DND-41 (cell line): ENCODE results near the gene TAF13.

Source experiments
- ATAC-seq: fragments of 200-7000 bp; cut with Tn5 transposase; 3 replicates; pipeline ENCODE4 v1.9.1; 2021; ENCODE audit warnings: low read depth; ENCODE audit not compliant: insufficient read depth
- DNase-seq: peaks from one replicate; pipeline ENCODE4 v3.0.0-alpha.2; 2020
- H2AFZ ChIP-seq: 2 replicates; pipeline ENCODE4 v1.6.0; 2012; ENCODE audit warnings: low read depth, low read length
- H3K27ac ChIP-seq: 2 replicates; pipeline ENCODE4 v1.5.1; 2012; ENCODE audit warnings: low read length, inconsistent platforms
- H3K27me3 ChIP-seq: fragments of 200-600 bp; sonication (generic); 2 replicates; pipeline ENCODE4 v1.6.0; 2012; ENCODE audit warnings: low read length, mild to moderate bottlenecking, inconsistent platforms; ENCODE audit not compliant: insufficient read depth, poor library complexity
- H3K36me3 ChIP-seq: 2 replicates; pipeline ENCODE4 v1.5.1; 2012; ENCODE audit warnings: low read length, inconsistent platforms; ENCODE audit not compliant: insufficient read depth
- H3K4me1 ChIP-seq: 2 replicates; pipeline ENCODE4 v1.5.1; 2012; ENCODE audit warnings: mild to moderate bottlenecking, low read length; ENCODE audit not compliant: insufficient read depth
- H3K4me2 ChIP-seq: 2 replicates; pipeline ENCODE4 v1.6.0; 2012; ENCODE audit warnings: mild to moderate bottlenecking, moderate library complexity, low read length, inconsistent platforms; ENCODE audit not compliant: insufficient read depth
- H3K4me3 ChIP-seq, 2 experiments: fragments of 200-600 bp in 1 of 2; shearing (Covaris generic) in 1 of 2; 2 replicates each; pipeline ENCODE4 v1.5.1; 2012 to 2016; ENCODE audit warnings: inconsistent platforms in 2 of 2, low read length in 2 of 2, mild to moderate bottlenecking in 2 of 2, low read depth in 1 of 2, moderate library complexity in 1 of 2
- H3K79me2 ChIP-seq: 2 replicates; pipeline ENCODE4 v1.6.0; 2012; ENCODE audit warnings: low read length, inconsistent platforms; ENCODE audit not compliant: insufficient read depth
- H3K9ac ChIP-seq: 2 replicates; pipeline ENCODE4 v1.6.0; 2012; ENCODE audit warnings: low read depth, mild to moderate bottlenecking, inconsistent platforms, low read length, moderate library complexity
- H3K9me3 ChIP-seq: 2 replicates; pipeline ENCODE4 v1.5.1; 2012; ENCODE audit warnings: low read length, moderate library complexity, mild to moderate bottlenecking, inconsistent platforms; ENCODE audit not compliant: insufficient read depth, severe bottlenecking
- H4K20me1 ChIP-seq: 2 replicates; pipeline ENCODE4 v1.6.0; 2012; ENCODE audit warnings: low read length; ENCODE audit not compliant: insufficient read depth
- CTCF ChIP-seq: IDR thresholded peaks from 2 replicates; pipeline ENCODE4 v1.5.1; 2012; ENCODE audit warnings: borderline replicate concordance, low read length, moderate library complexity, mild to moderate bottlenecking; ENCODE audit not compliant: poor library complexity, severe bottlenecking; ENCODE audit errors: extremely low read depth
- EZH2 ChIP-seq: IDR thresholded peaks from 3 replicates; pipeline ENCODE4 v1.6.1; 2012; ENCODE audit warnings: borderline replicate concordance, low read depth, mild to moderate bottlenecking, moderate library complexity, low read length, inconsistent platforms; ENCODE audit not compliant: severe bottlenecking

TAF13 gene

DNA sequence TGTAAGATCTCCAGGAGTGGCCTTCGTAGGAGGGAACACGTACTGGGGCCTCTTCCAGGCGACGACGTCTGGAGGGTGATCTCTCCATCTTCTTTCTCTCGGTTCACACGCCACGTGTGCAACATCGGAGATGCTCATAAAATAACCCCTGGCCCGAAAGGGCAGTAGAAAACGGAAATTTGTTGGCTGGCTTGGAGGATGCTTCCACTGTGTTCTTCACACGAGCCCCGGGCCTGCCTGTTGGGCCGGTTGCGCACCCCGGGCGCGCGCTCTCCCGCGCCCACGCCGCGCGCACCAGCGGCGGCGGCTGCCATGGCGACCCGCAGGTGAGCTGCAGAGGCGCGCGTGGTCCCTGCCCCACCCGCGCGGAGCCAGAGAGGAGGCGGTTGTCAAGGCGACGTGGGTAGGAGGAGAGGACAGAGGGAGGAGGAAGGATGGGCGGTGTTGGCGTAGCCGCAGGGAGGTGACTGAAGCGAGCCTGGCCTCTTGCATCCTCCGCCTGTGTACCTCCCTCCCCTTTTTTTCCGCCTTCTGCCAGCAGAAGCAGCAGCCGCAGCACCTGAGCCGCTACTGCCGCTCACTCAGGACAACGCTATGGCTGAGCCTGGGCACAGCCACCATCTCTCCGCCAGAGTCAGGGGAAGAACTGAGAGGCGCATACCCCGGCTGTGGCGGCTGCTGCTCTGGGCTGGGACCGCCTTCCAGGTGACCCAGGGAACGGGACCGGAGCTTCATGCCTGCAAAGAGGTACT, 38.0 kb upstream of the TAF13 start, which contains the start of gene ELAPOR1:
TSS of gene ELAPOR1 (plus strand) at position 526 of the 752 bp plus-strand sequence. CDS start at position 595, 69 bp downstream.
- DNase-seq (peak; percentile 12), ATAC-seq (no peak)
- no peak within 1 kb of the TSS for H2AFZ ChIP-seq
- H3K4me2 ChIP-seq = peak within 1 kb of the TSS; percentile 51; the same call in 1 of the 2 replicates
- H3K79me2 ChIP-seq = no peaks in the 10 kb centered on the region
- TF ChIP-seq EZH2 (peak; percentile 75), CTCF (no peak)
- H4K20me1 ChIP-seq = no peaks in the 10 kb centered on the region; the same call in 1 of the 2 replicates
- H3K4me1 ChIP-seq = peaks cover 10% of the 10 kb centered on the region
- H3K27ac ChIP-seq = no peak within 1 kb of the TSS
- no peak within 1 kb of the TSS for H3K4me3 ChIP-seq
- no peak within 1 kb of the TSS for H3K9ac ChIP-seq
- H3K9me3 ChIP-seq = no peaks in the 10 kb centered on the region
- H3K27me3 ChIP-seq = peaks cover 48% of the 10 kb centered on the region
- no peaks in the 10 kb centered on the region for H3K36me3 ChIP-seq

DNA sequence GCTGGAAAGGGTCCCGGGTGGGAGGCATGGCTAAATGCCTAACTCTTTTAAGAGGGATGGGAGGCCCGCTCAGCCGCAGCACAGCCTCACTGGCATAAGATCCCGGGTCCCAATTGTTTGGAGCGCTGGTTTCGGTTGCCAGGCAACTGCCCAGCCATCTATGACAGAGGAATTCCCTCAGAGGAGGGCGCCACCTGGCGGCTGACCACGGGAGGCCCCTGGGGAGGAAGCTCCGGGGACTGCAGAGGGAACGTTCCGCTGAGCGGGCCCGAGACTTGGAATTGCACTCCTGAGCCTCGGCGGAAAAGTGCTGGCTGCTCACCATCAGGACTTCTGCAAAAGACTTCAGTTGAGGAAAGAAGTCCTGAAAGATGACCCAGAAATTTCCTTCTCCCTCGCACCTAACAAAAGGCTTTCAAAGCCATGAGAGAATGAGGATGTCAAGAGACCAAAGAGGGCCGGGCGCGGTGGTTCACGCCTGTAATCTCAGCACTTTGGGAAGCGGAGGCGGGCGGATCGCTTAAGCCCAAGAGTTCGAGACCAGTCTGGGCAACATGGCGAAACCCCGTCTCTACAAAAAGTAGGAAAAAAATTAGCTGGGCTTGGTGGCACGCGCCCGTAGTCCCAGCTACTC, 37.0 kb upstream of the TAF13 start:
- Histone ChIP-seq H3K27me3 (peaks cover 48% of the 10 kb centered on the region), H4K20me1 (no peaks in the 10 kb centered on the region; the same call in 1 of the 2 replicates), H3K4me1 (peaks cover 10% of the 10 kb centered on the region), H3K4me3 (no peak overlapping the region), H3K4me2 (peak overlapping the region; percentile 51; the same call in 1 of the 2 replicates), H3K27ac (no peak overlapping the region), H2AFZ (peak overlapping the region; percentile 52), H3K36me3 (no peaks in the 10 kb centered on the region), H3K9me3 (no peaks in the 10 kb centered on the region), H3K79me2 (no peaks in the 10 kb centered on the region), H3K9ac (no peak overlapping the region)
- ATAC-seq (peak; percentile 91), DNase-seq (peak; percentile 85)
- TF ChIP-seq CTCF (peak; percentile 91), EZH2 (no peak)

DNA sequence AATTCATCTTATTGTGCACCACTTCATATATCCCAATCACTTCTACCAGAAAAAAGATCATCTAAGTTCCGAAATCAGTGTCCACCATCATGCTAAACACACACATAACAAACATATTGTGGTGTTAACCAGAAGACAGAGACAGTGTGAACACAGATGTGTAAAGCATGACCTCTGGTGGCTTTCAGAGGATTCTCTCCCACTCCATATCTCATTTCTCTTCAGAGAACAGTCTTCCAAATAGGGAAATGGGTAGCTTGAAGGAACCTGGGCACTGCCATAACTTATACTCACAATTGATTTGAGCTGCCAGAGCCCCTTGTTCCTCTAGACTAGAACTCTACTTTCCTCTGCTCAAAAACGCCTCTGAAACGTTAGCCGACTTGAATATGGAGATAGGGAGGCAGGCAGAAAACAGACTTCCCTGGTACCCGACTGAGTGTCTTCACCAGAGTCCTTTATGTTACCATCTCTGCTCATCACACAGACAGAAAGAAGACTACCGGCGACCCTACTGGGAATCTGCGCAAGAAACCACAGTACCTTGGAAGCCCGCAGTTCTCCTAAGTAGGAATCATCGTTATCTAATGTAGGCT, 36.4 kb upstream of the TAF13 start:
- Histone ChIP-seq H3K4me2 (peak overlapping the region; percentile 51; the same call in 1 of the 2 replicates), H3K4me1 (peaks cover 10% of the 10 kb centered on the region), H3K9ac (no peak overlapping the region), H2AFZ (no peak overlapping the region), H3K36me3 (no peaks in the 10 kb centered on the region), H3K79me2 (no peaks in the 10 kb centered on the region), H3K9me3 (no peaks in the 10 kb centered on the region), H3K27ac (no peak overlapping the region), H3K27me3 (peaks cover 48% of the 10 kb centered on the region), H4K20me1 (no peaks in the 10 kb centered on the region; the same call in 1 of the 2 replicates), H3K4me3 (no peak overlapping the region)
- no peak for DNase-seq
- no peak for TF ChIP-seq EZH2
- peak; percentile 60 for TF ChIP-seq CTCF
- peak; percentile 48; the same call in 1 of the 3 replicates for ATAC-seq
